HL-60 (cell line): ENCODE results near the gene KCNMA1.

Experiments used
- DNase-seq, 2 experiments: peaks; one replicate each; pipeline ENCODE4 v3.0.0-alpha.2; 2010 to 2020; ENCODE audit warnings: low read depth in 1 of 2, low spot score in 1 of 2
- H3K27ac ChIP-seq: fragments of 250-450 bp; sonication (Bioruptor Pico); replicated peaks from 2 replicates; pipeline ENCODE4 v1.5.1; 2020; ENCODE audit warnings: mild to moderate bottlenecking, moderate library complexity
- H3K27me3 ChIP-seq: fragments of 250-450 bp; sonication (Bioruptor Pico); 2 replicates; pipeline ENCODE4 v1.5.1; 2021; ENCODE audit warnings: mild to moderate bottlenecking, moderate library complexity; ENCODE audit not compliant: insufficient read depth, poor library complexity, severe bottlenecking
- H3K4me3 ChIP-seq: replicated peaks from 2 replicates; pipeline ENCODE4 v1.5.1; 2011; ENCODE audit warnings: mild to moderate bottlenecking, control low read depth, low read length; ENCODE audit not compliant: insufficient read depth
- GABPA ChIP-seq: IDR thresholded peaks from 2 replicates; pipeline ENCODE4 v1.6.1; 2012; ENCODE audit warnings: low read depth
- POLR2AphosphoS5 ChIP-seq: IDR thresholded peaks from 2 replicates; pipeline ENCODE4 v1.6.1; 2012; ENCODE audit warnings: low read depth
- SPI1 ChIP-seq: IDR thresholded peaks from 2 replicates; pipeline ENCODE4 v1.6.1; 2012; ENCODE audit warnings: low read depth, mild to moderate bottlenecking, borderline replicate concordance
- TF ChIP-seq, protein P1 (sequence below): IDR thresholded peaks from 2 replicates; pipeline ENCODE4 v1.6.1; 2012; ENCODE audit warnings: low read depth; ENCODE audit not compliant: insufficient replicate concordance
- TF ChIP-seq, protein P2 (sequence below): IDR thresholded peaks from one replicate; pipeline ENCODE4 v1.5.1; 2011; ENCODE audit warnings: low read length, control low read depth, inconsistent platforms; ENCODE audit not compliant: insufficient read depth

Gene KCNMA1

DNA sequence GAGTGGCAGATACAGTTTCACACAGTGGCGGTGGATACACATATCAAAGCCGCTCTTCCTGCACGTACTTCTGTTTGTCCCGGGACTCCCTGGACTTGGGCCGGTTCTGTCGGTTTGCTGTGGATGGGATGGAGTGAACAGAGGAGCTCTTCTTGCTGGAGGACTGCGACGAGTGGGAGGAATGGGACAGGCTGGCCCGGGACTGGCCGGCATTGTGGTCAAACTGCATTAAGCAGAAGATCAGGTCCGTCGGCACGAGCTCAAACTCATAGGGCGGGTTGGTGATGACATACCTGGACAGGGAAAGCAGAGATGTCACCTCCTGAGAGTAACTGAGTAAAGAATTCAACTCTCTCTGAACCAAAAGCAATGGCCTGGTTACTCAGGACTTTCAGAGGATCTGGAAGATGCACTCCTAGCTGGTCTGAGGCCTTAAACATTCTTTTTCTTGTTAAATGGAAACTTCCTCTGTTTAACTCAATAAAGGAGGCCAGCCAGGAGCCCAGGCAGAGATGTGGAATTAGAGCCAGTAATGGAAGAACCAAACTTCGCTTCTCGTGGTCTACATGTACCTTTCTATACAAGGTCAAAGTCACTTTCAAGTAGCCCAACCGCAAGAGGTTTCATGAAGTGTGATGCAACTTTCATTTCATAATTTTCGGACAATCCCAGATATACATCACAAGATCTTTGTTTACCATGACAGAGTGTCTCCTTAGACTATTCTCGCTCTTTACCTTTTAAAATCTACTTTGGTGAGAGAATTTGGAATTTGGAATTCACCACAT lies 750.2 kb downstream of the KCNMA1 start:
- no peak overlapping the region for H3K4me3 ChIP-seq
- TF ChIP-seq GABPA (no peak), POLR2AphosphoS5 (no peak), SPI1 (no peak)
- TF ChIP-seq, protein P1, sequence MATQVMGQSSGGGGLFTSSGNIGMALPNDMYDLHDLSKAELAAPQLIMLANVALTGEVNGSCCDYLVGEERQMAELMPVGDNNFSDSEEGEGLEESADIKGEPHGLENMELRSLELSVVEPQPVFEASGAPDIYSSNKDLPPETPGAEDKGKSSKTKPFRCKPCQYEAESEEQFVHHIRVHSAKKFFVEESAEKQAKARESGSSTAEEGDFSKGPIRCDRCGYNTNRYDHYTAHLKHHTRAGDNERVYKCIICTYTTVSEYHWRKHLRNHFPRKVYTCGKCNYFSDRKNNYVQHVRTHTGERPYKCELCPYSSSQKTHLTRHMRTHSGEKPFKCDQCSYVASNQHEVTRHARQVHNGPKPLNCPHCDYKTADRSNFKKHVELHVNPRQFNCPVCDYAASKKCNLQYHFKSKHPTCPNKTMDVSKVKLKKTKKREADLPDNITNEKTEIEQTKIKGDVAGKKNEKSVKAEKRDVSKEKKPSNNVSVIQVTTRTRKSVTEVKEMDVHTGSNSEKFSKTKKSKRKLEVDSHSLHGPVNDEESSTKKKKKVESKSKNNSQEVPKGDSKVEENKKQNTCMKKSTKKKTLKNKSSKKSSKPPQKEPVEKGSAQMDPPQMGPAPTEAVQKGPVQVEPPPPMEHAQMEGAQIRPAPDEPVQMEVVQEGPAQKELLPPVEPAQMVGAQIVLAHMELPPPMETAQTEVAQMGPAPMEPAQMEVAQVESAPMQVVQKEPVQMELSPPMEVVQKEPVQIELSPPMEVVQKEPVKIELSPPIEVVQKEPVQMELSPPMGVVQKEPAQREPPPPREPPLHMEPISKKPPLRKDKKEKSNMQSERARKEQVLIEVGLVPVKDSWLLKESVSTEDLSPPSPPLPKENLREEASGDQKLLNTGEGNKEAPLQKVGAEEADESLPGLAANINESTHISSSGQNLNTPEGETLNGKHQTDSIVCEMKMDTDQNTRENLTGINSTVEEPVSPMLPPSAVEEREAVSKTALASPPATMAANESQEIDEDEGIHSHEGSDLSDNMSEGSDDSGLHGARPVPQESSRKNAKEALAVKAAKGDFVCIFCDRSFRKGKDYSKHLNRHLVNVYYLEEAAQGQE = no peak
- TF ChIP-seq, protein P2, sequence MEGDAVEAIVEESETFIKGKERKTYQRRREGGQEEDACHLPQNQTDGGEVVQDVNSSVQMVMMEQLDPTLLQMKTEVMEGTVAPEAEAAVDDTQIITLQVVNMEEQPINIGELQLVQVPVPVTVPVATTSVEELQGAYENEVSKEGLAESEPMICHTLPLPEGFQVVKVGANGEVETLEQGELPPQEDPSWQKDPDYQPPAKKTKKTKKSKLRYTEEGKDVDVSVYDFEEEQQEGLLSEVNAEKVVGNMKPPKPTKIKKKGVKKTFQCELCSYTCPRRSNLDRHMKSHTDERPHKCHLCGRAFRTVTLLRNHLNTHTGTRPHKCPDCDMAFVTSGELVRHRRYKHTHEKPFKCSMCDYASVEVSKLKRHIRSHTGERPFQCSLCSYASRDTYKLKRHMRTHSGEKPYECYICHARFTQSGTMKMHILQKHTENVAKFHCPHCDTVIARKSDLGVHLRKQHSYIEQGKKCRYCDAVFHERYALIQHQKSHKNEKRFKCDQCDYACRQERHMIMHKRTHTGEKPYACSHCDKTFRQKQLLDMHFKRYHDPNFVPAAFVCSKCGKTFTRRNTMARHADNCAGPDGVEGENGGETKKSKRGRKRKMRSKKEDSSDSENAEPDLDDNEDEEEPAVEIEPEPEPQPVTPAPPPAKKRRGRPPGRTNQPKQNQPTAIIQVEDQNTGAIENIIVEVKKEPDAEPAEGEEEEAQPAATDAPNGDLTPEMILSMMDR = no peak
- H3K27me3 ChIP-seq = peaks cover 2% of the 10 kb centered on the region
- no peak for DNase-seq
- no peak overlapping the region for H3K27ac ChIP-seq

DNA sequence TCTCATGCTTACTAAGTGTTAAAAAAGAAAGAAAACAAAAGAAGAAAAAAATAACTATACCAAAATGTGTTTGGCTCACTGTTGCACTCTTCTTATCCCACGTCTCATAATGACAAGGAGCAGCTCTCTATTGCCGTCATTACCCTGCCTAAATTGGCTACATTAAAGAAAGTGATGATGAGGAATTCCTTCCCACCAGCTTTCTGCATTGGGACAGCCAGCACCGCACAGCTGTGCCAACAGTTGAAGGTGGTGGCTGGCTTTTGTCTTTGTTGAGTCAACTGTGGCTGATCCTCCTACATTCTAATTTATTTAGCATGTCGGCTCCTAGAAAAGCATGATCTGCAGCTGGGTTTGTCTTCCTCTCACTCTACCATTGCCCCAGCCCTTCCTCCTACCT lies 751.8 kb downstream of the KCNMA1 start:
- TF ChIP-seq GABPA (no peak), POLR2AphosphoS5 (no peak), SPI1 (no peak)
- TF ChIP-seq, protein P2 = no peak
- TF ChIP-seq, protein P1 = no peak
- H3K4me3 ChIP-seq = no peak overlapping the region
- no peak for DNase-seq
- no peak overlapping the region for H3K27ac ChIP-seq
- H3K27me3 ChIP-seq = peaks cover 2% of the 10 kb centered on the region

DNA sequence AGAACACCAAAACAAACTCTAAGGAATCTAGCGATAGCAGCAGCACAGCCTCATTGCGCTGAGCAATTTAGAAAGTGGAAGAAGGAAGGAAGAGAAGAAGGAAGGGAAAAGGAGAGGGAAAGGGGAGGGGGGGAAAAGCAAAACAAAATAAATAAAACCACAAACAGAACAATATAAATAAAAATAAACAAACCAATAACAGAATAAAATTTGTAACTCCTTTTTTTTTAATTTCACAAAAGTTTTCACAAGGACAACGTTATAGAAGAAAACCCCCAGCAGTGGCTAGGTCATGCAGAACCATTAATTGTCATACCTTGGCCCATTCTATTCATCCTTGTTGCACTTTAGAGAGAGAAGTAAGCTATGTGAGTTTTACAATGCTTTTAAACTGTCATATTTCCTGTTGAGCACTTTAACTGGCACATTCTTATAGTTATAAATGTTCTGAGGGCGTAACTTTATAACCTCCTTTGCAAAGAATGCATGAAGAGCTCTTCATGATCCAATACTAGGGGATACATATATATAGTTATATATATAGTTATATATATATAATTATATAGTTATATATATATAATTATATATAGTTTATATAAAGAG lies 752.8 kb downstream of the KCNMA1 start:
- Histone ChIP-seq H3K4me3 (no peak overlapping the region), H3K27ac (no peak overlapping the region), H3K27me3 (peaks cover 3% of the 10 kb centered on the region)
- no peak for DNase-seq
- no peak for TF ChIP-seq GABPA
- TF ChIP-seq, protein P1 = no peak
